Neural crest cell (in vitro differentiated cells): Measurements from ENCODE around the gene LAIR1. TPM values are rescaled to one million over a fixed set of nuclear protein-coding genes. Genes with fewer than 3 reads are reported as not detected.

Experiments used
- DNase-seq: peaks from one replicate; pipeline ENCODE4 v3.0.0; 2021; ENCODE audit warnings: low read depth, mixed read lengths, low spot score
- H3K27ac Mint-ChIP-seq: one replicate; pipeline ENCODE4 v1.8.0; 2021; ENCODE audit warnings: mild to moderate bottlenecking, mixed read lengths; ENCODE audit not compliant: unreplicated experiment
- H3K27me3 Mint-ChIP-seq: 2 replicates; pipeline ENCODE4 v1.8.0; 2021; ENCODE audit warnings: low read depth, mild to moderate bottlenecking, mixed read lengths
- H3K36me3 Mint-ChIP-seq: 2 replicates; pipeline ENCODE4 v1.8.0; 2021; ENCODE audit warnings: low read depth, mild to moderate bottlenecking, mixed read lengths
- H3K4me1 Mint-ChIP-seq: 2 replicates; pipeline ENCODE4 v1.8.0; 2021; ENCODE audit warnings: mixed read lengths
- H3K4me3 Mint-ChIP-seq: one replicate; pipeline ENCODE4 v1.8.0; 2021; ENCODE audit warnings: mild to moderate bottlenecking, mixed read lengths
- H3K9me3 Mint-ChIP-seq: 2 replicates; pipeline ENCODE4 v1.8.0; 2021; ENCODE audit warnings: mixed read lengths
- total RNA-seq: library from RNA; stranded (reverse); gene quantifications from 2 replicates; pipeline ENCODE4 v1.2.1, GENCODE V29; 2021
- TF ChIP-seq, protein P1 (sequence below): fragments of 200-600 bp; sonication (generic); conservative IDR thresholded peaks from 2 replicates; pipeline ENCODE4 v1.5.0; 2021; ENCODE audit warnings: antibody characterized with exemption, mild to moderate bottlenecking

LAIR1 gene
- total RNA-seq, 1 donor from 2014 or later = not detected

DNA sequence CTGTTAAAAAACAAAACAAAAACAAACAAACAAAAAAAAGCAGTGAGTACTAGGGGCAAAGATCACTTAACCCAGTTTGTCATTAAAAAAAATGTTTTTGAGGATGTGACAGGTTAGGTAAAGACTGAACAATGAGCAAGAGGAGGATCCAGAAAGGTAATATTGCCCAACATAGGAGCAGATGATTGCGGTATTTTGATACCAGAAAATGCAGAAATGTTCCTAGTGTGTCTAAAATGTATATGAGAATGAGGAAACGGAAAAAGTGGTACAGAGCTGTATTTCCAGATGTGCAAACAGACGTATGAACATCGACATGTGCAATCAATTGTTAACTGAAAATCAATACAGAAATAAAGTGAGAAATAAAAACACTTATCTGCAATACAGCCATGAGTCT lies 20.9 kb downstream of the LAIR1 start:
- no peak for DNase-seq
- no peaks in the 10 kb centered on the region for H3K9me3 Mint-ChIP-seq
- TF ChIP-seq, protein P1, sequence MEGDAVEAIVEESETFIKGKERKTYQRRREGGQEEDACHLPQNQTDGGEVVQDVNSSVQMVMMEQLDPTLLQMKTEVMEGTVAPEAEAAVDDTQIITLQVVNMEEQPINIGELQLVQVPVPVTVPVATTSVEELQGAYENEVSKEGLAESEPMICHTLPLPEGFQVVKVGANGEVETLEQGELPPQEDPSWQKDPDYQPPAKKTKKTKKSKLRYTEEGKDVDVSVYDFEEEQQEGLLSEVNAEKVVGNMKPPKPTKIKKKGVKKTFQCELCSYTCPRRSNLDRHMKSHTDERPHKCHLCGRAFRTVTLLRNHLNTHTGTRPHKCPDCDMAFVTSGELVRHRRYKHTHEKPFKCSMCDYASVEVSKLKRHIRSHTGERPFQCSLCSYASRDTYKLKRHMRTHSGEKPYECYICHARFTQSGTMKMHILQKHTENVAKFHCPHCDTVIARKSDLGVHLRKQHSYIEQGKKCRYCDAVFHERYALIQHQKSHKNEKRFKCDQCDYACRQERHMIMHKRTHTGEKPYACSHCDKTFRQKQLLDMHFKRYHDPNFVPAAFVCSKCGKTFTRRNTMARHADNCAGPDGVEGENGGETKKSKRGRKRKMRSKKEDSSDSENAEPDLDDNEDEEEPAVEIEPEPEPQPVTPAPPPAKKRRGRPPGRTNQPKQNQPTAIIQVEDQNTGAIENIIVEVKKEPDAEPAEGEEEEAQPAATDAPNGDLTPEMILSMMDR = no peak
- no peak overlapping the region for H3K4me3 Mint-ChIP-seq
- peaks cover 20% of the 10 kb centered on the region for H3K27me3 Mint-ChIP-seq
- peaks cover 9% of the 10 kb centered on the region for H3K4me1 Mint-ChIP-seq
- H3K27ac Mint-ChIP-seq = no peak overlapping the region
- H3K36me3 Mint-ChIP-seq = no peaks in the 10 kb centered on the region

GRCh38 chr19:54341295-54341694 lies 23.4 kb downstream of the LAIR1 start:
- Mint-ChIP-seq H3K27ac (no peak overlapping the region), H3K27me3 (no peaks in the 10 kb centered on the region), H3K4me3 (no peak overlapping the region)

DNA sequence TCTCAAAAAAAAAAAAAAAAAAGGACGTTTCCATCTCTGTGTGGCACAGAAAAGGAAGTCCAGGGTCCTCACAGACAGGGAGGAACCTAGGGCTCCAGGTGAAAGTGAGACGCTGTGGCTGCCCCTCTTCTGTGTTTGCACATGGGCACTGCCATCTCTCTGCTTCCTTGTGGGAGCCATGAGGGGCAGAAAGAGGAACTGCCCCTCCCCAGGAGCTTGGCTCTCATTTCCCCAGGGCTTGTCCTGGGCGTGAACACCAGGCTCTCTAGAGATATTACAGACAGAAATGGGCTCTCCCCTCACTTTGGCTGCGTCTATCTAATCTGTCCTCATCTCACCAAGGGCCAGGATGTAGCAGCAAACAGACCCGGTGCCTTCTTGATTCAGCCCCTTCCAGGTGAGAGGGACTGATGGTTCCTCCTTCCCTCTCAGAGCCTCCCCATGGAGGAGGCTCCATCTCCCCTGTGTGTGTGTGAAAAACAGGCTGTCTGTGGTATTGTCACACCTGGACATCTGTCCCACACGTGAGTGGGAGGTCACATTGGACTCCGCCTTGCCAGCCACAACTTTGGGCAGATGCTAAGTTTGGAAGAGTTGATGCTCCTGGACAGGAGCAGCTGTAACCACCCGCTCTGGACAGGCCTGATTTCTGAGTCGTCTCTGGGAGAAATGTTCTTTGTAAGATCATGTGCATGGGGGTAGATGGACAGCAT lies 24.9 kb downstream of the LAIR1 start:
- H3K36me3 Mint-ChIP-seq = no peaks in the 10 kb centered on the region
- TF ChIP-seq, protein P1 = no peak
- H3K27ac Mint-ChIP-seq = peak overlapping the region; percentile 43
- H3K9me3 Mint-ChIP-seq = no peaks in the 10 kb centered on the region
- DNase-seq = no peak
- H3K4me1 Mint-ChIP-seq = peaks cover 12% of the 10 kb centered on the region
- H3K4me3 Mint-ChIP-seq = no peak overlapping the region
- no peaks in the 10 kb centered on the region for H3K27me3 Mint-ChIP-seq

More at GRCh38 chr19:54341295-54341694, 23.4 kb downstream of the LAIR1 start:
- Mint-ChIP-seq H3K36me3 (no peaks in the 10 kb centered on the region), H3K4me1 (peaks cover 9% of the 10 kb centered on the region), H3K9me3 (no peaks in the 10 kb centered on the region)
- TF ChIP-seq, protein P1 = no peak
- DNase-seq = no peak

DNA sequence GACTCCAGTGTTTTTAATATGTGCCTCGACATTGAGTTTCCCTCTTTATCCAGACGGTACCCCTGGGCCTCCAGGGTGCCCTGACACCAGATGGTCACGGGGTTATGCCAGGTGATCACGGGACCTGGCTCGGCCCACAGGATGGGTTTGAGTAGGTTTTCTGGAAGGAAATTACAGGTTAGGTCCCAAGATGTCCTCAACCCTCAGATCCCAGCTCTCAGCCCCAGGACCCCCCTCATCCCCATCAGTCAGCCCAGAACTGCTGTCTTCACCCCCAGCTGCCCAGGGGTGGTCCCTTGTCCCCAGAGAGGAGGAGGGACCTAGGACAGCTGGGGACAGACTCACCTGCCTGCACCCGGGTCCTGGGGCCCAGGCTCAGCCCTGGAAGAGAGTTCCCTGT lies 26.2 kb downstream of the LAIR1 start:
- no peaks in the 10 kb centered on the region for H3K27me3 Mint-ChIP-seq
- no peaks in the 10 kb centered on the region for H3K9me3 Mint-ChIP-seq
- H3K36me3 Mint-ChIP-seq = no peaks in the 10 kb centered on the region
- H3K4me3 Mint-ChIP-seq = no peak overlapping the region
- TF ChIP-seq, protein P1 = no peak
- peaks cover 12% of the 10 kb centered on the region for H3K4me1 Mint-ChIP-seq
- no peak for DNase-seq
- no peak overlapping the region for H3K27ac Mint-ChIP-seq

GRCh38 chr19:54337858-54338230 lies 26.9 kb downstream of the LAIR1 start:
- H3K9me3 Mint-ChIP-seq = no peaks in the 10 kb centered on the region
- H3K4me1 Mint-ChIP-seq = peaks cover 12% of the 10 kb centered on the region
- no peak for DNase-seq

More at GRCh38 chr19:54337858-54338230, 26.9 kb downstream of the LAIR1 start:
- TF ChIP-seq, protein P1 = no peak
- no peak overlapping the region for H3K4me3 Mint-ChIP-seq
- H3K36me3 Mint-ChIP-seq = no peaks in the 10 kb centered on the region
- no peak overlapping the region for H3K27ac Mint-ChIP-seq
- no peaks in the 10 kb centered on the region for H3K27me3 Mint-ChIP-seq
